HG03521 (cell line): ENCODE data around the gene SST.
"Not testable (repeated sequence)": the region's sequence is repeated elsewhere in the genome, so short reads cannot be mapped to it uniquely, and the experiment has no call there.

Experiments
- ATAC-seq: cut with Tn5 transposase; IDR thresholded peaks from one replicate; pipeline ENCODE4 v1.9.1; 2021; ENCODE audit warnings: mild to moderate bottlenecking, moderate library complexity; ENCODE audit not compliant: unreplicated experiment

Gene SST

GRCh38 chr3:187684880-187685279 lies 14.7 kb upstream of the SST start:
- no peak for ATAC-seq

GRCh38 chr3:187684444-187684843 lies 14.2 kb upstream of the SST start:
- no peak for ATAC-seq

GRCh38 chr3:187681756-187682155 lies 11.6 kb upstream of the SST start:
- not testable (repeated sequence) for ATAC-seq

- no peak for ATAC-seq
Measured at GRCh38 chr3:187679638-187680396, 9.6 kb upstream of the SST start.

GRCh38 chr3:187678726-187679268 lies 8.6 kb upstream of the SST start:
- ATAC-seq = peak; percentile 48

- ATAC-seq = no peak
Measured at GRCh38 chr3:187677604-187678003, 7.4 kb upstream of the SST start.

- no peak for ATAC-seq
Measured at GRCh38 chr3:187673012-187673411, 2.8 kb upstream of the SST start.

- no peak for ATAC-seq
Measured at GRCh38 chr3:187667526-187667925, 2.7 kb downstream of the SST start.

- no peak for ATAC-seq
Measured at GRCh38 chr3:187665764-187666402, 4.3 kb downstream of the SST start.

- no peak for ATAC-seq
Measured at GRCh38 chr3:187665010-187665409, 5.2 kb downstream of the SST start.

GRCh38 chr3:187662848-187663409 lies 7.3 kb downstream of the SST start:
- no peak for ATAC-seq

GRCh38 chr3:187661267-187661666 lies 8.9 kb downstream of the SST start:
- no peak for ATAC-seq

GRCh38 chr3:187651282-187651681 lies 18.9 kb downstream of the SST start:
- no peak for ATAC-seq

- ATAC-seq = peak; percentile 95
Measured at GRCh38 chr3:187648177-187648576, 22.0 kb downstream of the SST start.

GRCh38 chr3:187646906-187647660 lies 23.1 kb downstream of the SST start:
- ATAC-seq = no peak

- not testable (repeated sequence) for ATAC-seq
Measured at GRCh38 chr3:187645379-187645778, 24.8 kb downstream of the SST start.

- no peak for ATAC-seq
Measured at GRCh38 chr3:187642861-187643260, 27.3 kb downstream of the SST start.

- no peak for ATAC-seq
Measured at GRCh38 chr3:187641320-187642016, 28.7 kb downstream of the SST start.

- no peak for ATAC-seq
Measured at GRCh38 chr3:187640569-187641059, 29.6 kb downstream of the SST start.

- ATAC-seq = no peak
Measured at GRCh38 chr3:187639927-187640568, 30.1 kb downstream of the SST start.
